Spleen (tissue), 7 donors: ENCODE data around the gene PER3.

ENCODE experiments used
- POLR2AphosphoS5 ChIP-seq, 3 donors: sonication (generic); formaldehyde crosslinking; IDR thresholded peaks; one replicate each; pipeline ENCODE4 v1.5.1; 2017; ENCODE audit warnings: antibody characterized with exemption in 3 of 3
- TF ChIP-seq, protein P1 (sequence below), 11 experiments: fragments of 200-600 bp in 7 of 11; fragments of 450-650 bp in 4 of 11; sonication (generic) in 4 of 11; IDR thresholded peaks in 8 of 11; conservative IDR thresholded peaks in 3 of 11; 1 replicate in 7 of 11; 2 replicates in 4 of 11; pipeline versions ENCODE4 v1.4.0 to v1.8.0; 2016 to 2021; ENCODE audit warnings: antibody characterized with exemption in 11 of 11, inconsistent platforms in 4 of 11, mild to moderate bottlenecking in 1 of 11
- donor health status: DM: no; HTN: no; CAD: no; lungs with moderate emphysema.
- donor health status: DM: no; HTN: no; CAD: no.
- donor health status: DM: no; HTN: no; CAD: no.

DNA sequence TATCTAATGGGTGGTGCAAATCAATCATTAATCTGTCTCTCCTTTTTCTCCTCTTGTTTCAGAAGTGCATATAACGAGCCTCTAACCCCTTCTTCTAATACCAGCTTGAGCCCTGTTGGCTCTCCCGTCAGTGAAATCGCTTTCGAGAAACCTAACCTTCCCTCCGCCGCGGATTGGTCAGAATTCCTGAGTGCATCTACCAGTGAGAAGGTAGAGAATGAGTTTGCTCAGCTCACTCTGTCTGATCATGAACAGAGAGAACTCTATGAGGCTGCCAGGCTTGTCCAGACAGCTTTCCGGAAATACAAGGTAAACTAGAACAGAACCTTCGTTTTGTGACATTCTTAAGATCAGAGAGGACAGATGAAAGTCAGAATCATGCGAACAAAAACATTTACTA is 38.3 kb upstream of the PER3 start:
- no peak for TF ChIP-seq POLR2AphosphoS5 (IDR thresholded peaks at IDR 0.05)
- TF ChIP-seq, protein P1, sequence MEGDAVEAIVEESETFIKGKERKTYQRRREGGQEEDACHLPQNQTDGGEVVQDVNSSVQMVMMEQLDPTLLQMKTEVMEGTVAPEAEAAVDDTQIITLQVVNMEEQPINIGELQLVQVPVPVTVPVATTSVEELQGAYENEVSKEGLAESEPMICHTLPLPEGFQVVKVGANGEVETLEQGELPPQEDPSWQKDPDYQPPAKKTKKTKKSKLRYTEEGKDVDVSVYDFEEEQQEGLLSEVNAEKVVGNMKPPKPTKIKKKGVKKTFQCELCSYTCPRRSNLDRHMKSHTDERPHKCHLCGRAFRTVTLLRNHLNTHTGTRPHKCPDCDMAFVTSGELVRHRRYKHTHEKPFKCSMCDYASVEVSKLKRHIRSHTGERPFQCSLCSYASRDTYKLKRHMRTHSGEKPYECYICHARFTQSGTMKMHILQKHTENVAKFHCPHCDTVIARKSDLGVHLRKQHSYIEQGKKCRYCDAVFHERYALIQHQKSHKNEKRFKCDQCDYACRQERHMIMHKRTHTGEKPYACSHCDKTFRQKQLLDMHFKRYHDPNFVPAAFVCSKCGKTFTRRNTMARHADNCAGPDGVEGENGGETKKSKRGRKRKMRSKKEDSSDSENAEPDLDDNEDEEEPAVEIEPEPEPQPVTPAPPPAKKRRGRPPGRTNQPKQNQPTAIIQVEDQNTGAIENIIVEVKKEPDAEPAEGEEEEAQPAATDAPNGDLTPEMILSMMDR (IDR thresholded peaks at IDR 0.05 in 8 of 11, conservative IDR thresholded peaks at IDR 0.05 in 3 of 11) = no peak
